A549 (cell line): ENCODE measurements around the gene CIART. TPM values are rescaled to one million over a fixed set of nuclear protein-coding genes. Genes with fewer than 3 reads are reported as not detected.

Experiments used
- ATAC-seq, 2 experiments: fragments of 200-7000 bp in 1 of 2; fragments of >200 bp in 1 of 2; cut with Nextera tagmentation in 1 of 2; cut with Tn5 transposase in 1 of 2; 3 replicates each; pipeline versions ENCODE4 v1.8.0 to v1.9.1; 2018 to 2020; ENCODE audit warnings: mild to moderate bottlenecking in 1 of 2, moderate library complexity in 1 of 2
- CTCF ChIA-PET: fragments of 300-600 bp; sonication (Branson Sonifier 250); formaldehyde crosslinking; extraction: SDS; loops from one replicate; lab custom pipeline; 2021; ENCODE audit warnings: antibody characterized with exemption, inconsistent platforms; lab: Yijun Ruan, JAX
- POLR2A ChIA-PET: fragments of 350-600 bp; formaldehyde crosslinking; extraction: SDS; loops from one replicate; lab custom pipeline; 2021; ENCODE audit warnings: antibody characterized with exemption, inconsistent platforms; lab: Yijun Ruan, JAX
- DNase-seq, 2 experiments: peaks; one replicate each; pipeline versions ENCODE4 v3.0.0 to v3.0.0-alpha.2; 2011 to 2016; ENCODE audit warnings: low read depth in 1 of 2, low spot score in 1 of 2
- FAIRE-seq: peaks from 2 replicates; lab custom pipeline; 2011; peaks lifted over from hg19 to GRCh38; lab: Jason Lieb, UNC
- H3K27ac ChIP-seq, 2 experiments: fragments of >200 bp; sonication (Bioruptor Twin); formaldehyde crosslinking; 3 replicates each; pipeline ENCODE4 v1.5.1; 2016 to 2017
- H3K4me1 ChIP-seq: fragments of >200 bp; sonication (Bioruptor Twin); formaldehyde crosslinking; 3 replicates; pipeline ENCODE4 v1.6.1; 2016
- H3K4me2 ChIP-seq: fragments of >200 bp; sonication (Bioruptor Twin); formaldehyde crosslinking; 3 replicates; pipeline ENCODE4 v1.6.1; 2016
- H3K4me3 ChIP-seq: fragments of >200 bp; sonication (Bioruptor Twin); formaldehyde crosslinking; 3 replicates; pipeline ENCODE4 v1.5.1; 2016
- H3K9me3 ChIP-seq: fragments of >200 bp; sonication (Bioruptor Twin); formaldehyde crosslinking; 3 replicates; pipeline ENCODE4 v1.6.1; 2016
- BHLHE40 ChIP-seq: IDR thresholded peaks from 2 replicates; pipeline ENCODE4 v1.6.1; 2012; ENCODE audit warnings: low read depth, low read length, inconsistent platforms
- CBX2 ChIP-seq: fragments of 200-600 bp; sonication (generic); IDR thresholded peaks from 2 replicates; pipeline ENCODE4 v1.6.1; 2016; ENCODE audit warnings: low read depth, mild to moderate bottlenecking, borderline replicate concordance
- CHD2 ChIP-seq: fragments of 150-350 bp; IDR thresholded peaks from 2 replicates; pipeline ENCODE4 v1.6.1; 2014; ENCODE audit warnings: low read length; ENCODE audit not compliant: partially characterized antibody
- EHMT2 ChIP-seq: fragments of 200-600 bp; sonication (generic); IDR thresholded peaks from 2 replicates; pipeline ENCODE4 v1.6.1; 2016; ENCODE audit warnings: antibody characterized with exemption, low read depth, mild to moderate bottlenecking, moderate library complexity
- EP300 ChIP-seq, 2 experiments: fragments of >200 bp; sonication (Bioruptor Twin); formaldehyde crosslinking; IDR thresholded peaks; 2 replicates in 1 of 2; 3 replicates in 1 of 2; pipeline ENCODE4 v1.6.1; 2016 to 2017
- FOSL2 ChIP-seq, 2 experiments: fragments of 450-650 bp in 1 of 2; fragments of >200 bp in 1 of 2; sonication (Bioruptor Twin) in 1 of 2; formaldehyde crosslinking; IDR thresholded peaks; 2 replicates each; pipeline versions ENCODE4 v1.5.0 to v1.6.1; 2016 to 2020; ENCODE audit warnings: mild to moderate bottlenecking in 1 of 2, moderate library complexity in 1 of 2
- FOXS1 ChIP-seq: fragments of 250-450 bp; sonication (Bioruptor Pico); IDR thresholded peaks from 2 replicates; pipeline ENCODE4 v1.5.0; 2020; ENCODE audit warnings: mild to moderate bottlenecking, moderate library complexity
- HOXB5 ChIP-seq: fragments of 250-450 bp; sonication (Bioruptor Pico); IDR thresholded peaks from 2 replicates; pipeline ENCODE4 v1.5.0; 2020; ENCODE audit warnings: mild to moderate bottlenecking, moderate library complexity
- JUN ChIP-seq, 2 experiments: fragments of >200 bp; sonication (Bioruptor Twin); formaldehyde crosslinking; IDR thresholded peaks; 2 replicates in 1 of 2; 3 replicates in 1 of 2; pipeline ENCODE4 v1.6.1; 2016 to 2017
- KDM1A ChIP-seq: fragments of 200-600 bp; sonication (generic); IDR thresholded peaks from 2 replicates; pipeline ENCODE4 v1.6.1; 2016; ENCODE audit warnings: low read depth, mild to moderate bottlenecking
- KDM5A ChIP-seq: fragments of 200-600 bp; sonication (generic); IDR thresholded peaks from 2 replicates; pipeline ENCODE4 v1.6.1; 2016; ENCODE audit warnings: antibody characterized with exemption, mild to moderate bottlenecking
- MAZ ChIP-seq: fragments of 150-350 bp; IDR thresholded peaks from 2 replicates; pipeline ENCODE4 v1.6.1; 2014; ENCODE audit warnings: antibody characterized with exemption, low read depth, low read length, borderline replicate concordance
- NFE2L2 ChIP-seq: fragments of 150-350 bp; conservative IDR thresholded peaks from 2 replicates; pipeline ENCODE4 v1.6.1; 2014; ENCODE audit warnings: low read length
- NR3C1 ChIP-seq: fragments of >200 bp; sonication (Bioruptor Twin); formaldehyde crosslinking; IDR thresholded peaks from 3 replicates; pipeline ENCODE4 v1.6.1; 2017
- PHF8 ChIP-seq: fragments of 200-600 bp; sonication (generic); IDR thresholded peaks from 2 replicates; pipeline ENCODE4 v1.6.1; 2016; ENCODE audit warnings: low read depth, mild to moderate bottlenecking, antibody characterized with exemption, moderate library complexity, borderline replicate concordance
- POLR2A ChIP-seq: IDR thresholded peaks from 2 replicates; pipeline ENCODE4 v1.6.1; 2012; ENCODE audit warnings: mild to moderate bottlenecking, low read length
- RNF2 ChIP-seq: fragments of 200-600 bp; sonication (generic); IDR thresholded peaks from 2 replicates; pipeline ENCODE4 v1.6.1; 2016; ENCODE audit warnings: low read depth, mild to moderate bottlenecking, antibody characterized with exemption, moderate library complexity, borderline replicate concordance
- SMC3 ChIP-seq: fragments of >200 bp; sonication (Bioruptor Twin); formaldehyde crosslinking; IDR thresholded peaks from 3 replicates; pipeline ENCODE4 v1.6.1; 2018; ENCODE audit warnings: inconsistent platforms
- TFCP2L1 ChIP-seq: fragments of 250-450 bp; sonication (Bioruptor Pico); IDR thresholded peaks from 2 replicates; pipeline ENCODE4 v1.5.0; 2021; ENCODE audit warnings: mild to moderate bottlenecking
- ZC3H11A ChIP-seq: fragments of 450-650 bp; IDR thresholded peaks from 2 replicates; pipeline ENCODE4 v1.6.1; 2014; ENCODE audit warnings: antibody characterized with exemption, mild to moderate bottlenecking
- WGBS: methylation state at CpG from one replicate; pipeline ENCODE4 v1.1.6; 2017; ENCODE audit errors: missing lambda C conversion rate; 5-methylcytosine and 5-hydroxymethylcytosine counted together
- polyA plus RNA-seq, 4 experiments: library from polyadenylated mRNA; depleted of rRNA in 3 of 4; stranded (reverse); fragments of >200 nt; fragmentation: RNase III in 1 of 4; extraction: RNeasy Plus Mini Kit Qiagen cat#74134 plus additional on column Dnase treatment in 1 of 4; gene quantifications; 2 replicates in 3 of 4; 3 replicates in 1 of 4; pipeline ENCODE4 v1.2.3, GENCODE V29; 2011 to 2017
- TF ChIP-seq, protein P1 (sequence below): IDR thresholded peaks from 2 replicates; pipeline ENCODE4 v1.6.1; 2012; ENCODE audit warnings: low read depth, borderline replicate concordance
- TF ChIP-seq, protein P2 (sequence below): IDR thresholded peaks from 2 replicates; pipeline ENCODE4 v1.6.1; 2012
- TF ChIP-seq, protein P3 (sequence below): fragments of >200 bp; sonication (Bioruptor Twin); formaldehyde crosslinking; IDR thresholded peaks from 2 replicates; pipeline ENCODE4 v1.6.1; 2016
- TF ChIP-seq, protein P4 (sequence below): fragments of 150-350 bp; IDR thresholded peaks from 2 replicates; pipeline ENCODE4 v1.6.1; 2014; ENCODE audit warnings: low read depth, mild to moderate bottlenecking, low read length
- TF ChIP-seq, protein P5 (sequence below): fragments of 250-450 bp; sonication (Bioruptor Pico); IDR thresholded peaks from 2 replicates; pipeline ENCODE4 v1.5.0; 2020; ENCODE audit warnings: low read depth, mild to moderate bottlenecking, moderate library complexity
- TF ChIP-seq, protein P6 (sequence below): fragments of 250-450 bp; sonication (Bioruptor Pico); IDR thresholded peaks from 2 replicates; pipeline ENCODE4 v1.5.0; 2021; ENCODE audit warnings: mild to moderate bottlenecking, moderate library complexity, borderline replicate concordance
- TF ChIP-seq, protein P7 (sequence below): fragments of 450-650 bp; IDR thresholded peaks from 2 replicates; pipeline ENCODE4 v1.6.1; 2014; ENCODE audit warnings: antibody characterized with exemption

CIART gene
- polyA plus RNA-seq, 2 of the 4 experiments (the other 2 are of a cell fraction): 0.48 to 1.3 TPM

DNA sequence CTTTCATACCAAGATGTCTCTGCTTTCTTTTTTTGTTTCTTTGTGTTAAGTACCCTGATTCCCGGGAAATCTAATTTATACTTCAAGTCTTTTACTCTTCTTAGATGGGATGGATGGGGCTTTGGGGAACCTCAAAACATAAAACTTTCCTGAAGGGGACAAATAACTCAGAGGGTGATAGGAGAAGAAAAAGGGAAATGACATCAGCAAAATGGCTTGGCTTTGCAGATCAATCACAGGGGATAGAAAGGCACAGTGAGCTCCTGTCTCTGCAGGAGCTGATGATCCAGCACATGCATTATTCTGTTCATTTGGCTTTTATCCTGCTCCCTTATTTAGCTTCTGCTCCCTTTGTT lies 26.2 kb upstream of the CIART start:
- FAIRE-seq (no peak), ATAC-seq (peak in 1 of 2 experiments; percentile 16; a peak in 3 of 6 replicates), DNase-seq (no peak)
- Histone ChIP-seq H3K4me3 (no peak overlapping the region), H3K9me3 (no peaks in the 10 kb centered on the region), H3K4me1 (peaks cover 9% of the 10 kb centered on the region; the same call in 1 of the 3 replicates), H3K4me2 (peak overlapping the region; percentile 68), H3K27ac (peak overlapping the region; percentile 10 to 67; a peak in 4 of 6 replicates)
- TF ChIP-seq JUN (IDR thresholded peaks at IDR 0.05) (no peak), POLR2A (no peak), SMC3 (no peak), NFE2L2 (no peak), CHD2 (no peak), CBX2 (no peak), NR3C1 (no peak), KDM5A (no peak), EHMT2 (no peak), ZC3H11A (no peak), PHF8 (no peak), KDM1A (no peak), RNF2 (no peak), HOXB5 (CRISPR knock-in tag) (no peak), BHLHE40 (no peak)
- TF ChIP-seq, protein P1, sequence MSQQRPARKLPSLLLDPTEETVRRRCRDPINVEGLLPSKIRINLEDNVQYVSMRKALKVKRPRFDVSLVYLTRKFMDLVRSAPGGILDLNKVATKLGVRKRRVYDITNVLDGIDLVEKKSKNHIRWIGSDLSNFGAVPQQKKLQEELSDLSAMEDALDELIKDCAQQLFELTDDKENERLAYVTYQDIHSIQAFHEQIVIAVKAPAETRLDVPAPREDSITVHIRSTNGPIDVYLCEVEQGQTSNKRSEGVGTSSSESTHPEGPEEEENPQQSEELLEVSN: no peak
- TF ChIP-seq, protein P2, sequence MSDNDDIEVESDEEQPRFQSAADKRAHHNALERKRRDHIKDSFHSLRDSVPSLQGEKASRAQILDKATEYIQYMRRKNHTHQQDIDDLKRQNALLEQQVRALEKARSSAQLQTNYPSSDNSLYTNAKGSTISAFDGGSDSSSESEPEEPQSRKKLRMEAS: no peak
- TF ChIP-seq, protein P3, sequence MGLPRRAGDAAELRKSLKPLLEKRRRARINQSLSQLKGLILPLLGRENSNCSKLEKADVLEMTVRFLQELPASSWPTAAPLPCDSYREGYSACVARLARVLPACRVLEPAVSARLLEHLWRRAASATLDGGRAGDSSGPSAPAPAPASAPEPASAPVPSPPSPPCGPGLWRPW: no peak
- TF ChIP-seq, protein P4, sequence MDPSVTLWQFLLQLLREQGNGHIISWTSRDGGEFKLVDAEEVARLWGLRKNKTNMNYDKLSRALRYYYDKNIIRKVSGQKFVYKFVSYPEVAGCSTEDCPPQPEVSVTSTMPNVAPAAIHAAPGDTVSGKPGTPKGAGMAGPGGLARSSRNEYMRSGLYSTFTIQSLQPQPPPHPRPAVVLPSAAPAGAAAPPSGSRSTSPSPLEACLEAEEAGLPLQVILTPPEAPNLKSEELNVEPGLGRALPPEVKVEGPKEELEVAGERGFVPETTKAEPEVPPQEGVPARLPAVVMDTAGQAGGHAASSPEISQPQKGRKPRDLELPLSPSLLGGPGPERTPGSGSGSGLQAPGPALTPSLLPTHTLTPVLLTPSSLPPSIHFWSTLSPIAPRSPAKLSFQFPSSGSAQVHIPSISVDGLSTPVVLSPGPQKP: no peak
- TF ChIP-seq, protein P5, sequence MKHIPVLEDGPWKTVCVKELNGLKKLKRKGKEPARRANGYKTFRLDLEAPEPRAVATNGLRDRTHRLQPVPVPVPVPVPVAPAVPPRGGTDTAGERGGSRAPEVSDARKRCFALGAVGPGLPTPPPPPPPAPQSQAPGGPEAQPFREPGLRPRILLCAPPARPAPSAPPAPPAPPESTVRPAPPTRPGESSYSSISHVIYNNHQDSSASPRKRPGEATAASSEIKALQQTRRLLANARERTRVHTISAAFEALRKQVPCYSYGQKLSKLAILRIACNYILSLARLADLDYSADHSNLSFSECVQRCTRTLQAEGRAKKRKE (CRISPR knock-in tag): no peak
- WGBS: 6% methylated on average over 1 of the region's 1 CpG
- ChIA-PET CTCF (interaction anchor here (0.6 to 10.1 kb wide), 32 partner anchors 9 to 899 kb away, joined by 3 to 172 read pairs (median 4); partner anchors contain the start of genes APH1A, C1orf54, CIART and GOLPH3L), POLR2A (interaction anchor here (0.6 to 1.5 kb wide), 3 partner anchors 13 to 108 kb away, joined by 5 read pairs; partner anchors contain the start of genes APH1A and RPRD2)

DNA sequence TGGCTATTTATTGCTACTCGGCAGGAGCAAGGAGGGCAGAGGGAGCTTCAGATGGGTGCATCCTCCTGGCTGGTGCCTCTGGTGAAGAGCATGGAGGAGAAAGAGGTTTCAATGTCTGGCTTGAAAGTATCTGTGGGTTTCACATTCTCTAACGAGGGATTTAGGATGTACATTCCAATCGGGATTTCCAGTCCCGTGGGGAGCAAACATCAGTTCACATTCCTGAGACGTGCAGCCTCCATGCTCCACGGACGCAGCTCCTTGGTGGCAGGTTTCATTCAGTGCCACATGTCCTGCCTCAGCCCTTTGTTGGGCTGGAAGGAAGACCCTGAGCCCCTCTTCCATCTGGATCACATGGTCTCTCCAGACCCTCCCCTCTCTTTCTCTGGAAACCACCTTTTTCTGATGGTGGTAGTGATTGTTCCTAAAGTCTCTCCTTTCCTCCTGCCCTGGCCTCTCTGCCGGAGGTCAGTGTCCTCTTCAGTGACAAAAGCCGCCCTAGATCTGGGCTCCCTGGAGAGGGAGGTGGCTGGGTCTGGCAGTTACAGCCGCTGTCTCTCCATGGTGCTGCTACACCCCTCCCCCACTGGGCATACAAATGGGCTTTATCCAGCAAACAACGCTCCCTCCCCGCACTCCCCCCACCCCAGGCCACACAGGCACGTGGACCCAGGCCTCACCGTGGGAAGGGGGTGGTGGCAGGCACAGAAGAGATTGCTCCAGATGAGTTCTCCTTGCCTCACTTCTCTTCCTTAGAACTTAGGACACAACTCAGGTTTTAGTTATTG lies 25.6 kb upstream of the CIART start:
- no peak for FAIRE-seq
- DNase-seq: no peak
- ATAC-seq: no peak
- WGBS: 63% methylated on average over 13 of the region's 14 CpGs
- Histone ChIP-seq H3K27ac (peak overlapping the region in 1 of 2 experiments; percentile 67; a peak in 4 of 6 replicates), H3K9me3 (no peaks in the 10 kb centered on the region), H3K4me1 (peaks cover 9% of the 10 kb centered on the region; the same call in 1 of the 3 replicates), H3K4me3 (no peak overlapping the region), H3K4me2 (peak overlapping the region; percentile 68)
- ChIA-PET POLR2A (interaction anchor here (1.4 to 1.5 kb wide), 2 partner anchors 12 to 108 kb away, joined by 5 read pairs; partner anchors contain the start of genes APH1A and RPRD2), CTCF (interaction anchor here (0.6 to 10.1 kb wide), 31 partner anchors 8 to 899 kb away, joined by 3 to 172 read pairs (median 4); partner anchors contain the start of genes APH1A, C1orf54, CIART and GOLPH3L)
- TF ChIP-seq, protein P4: no peak
- TF ChIP-seq, protein P2: no peak
- no peak for TF ChIP-seq TFCP2L1 (CRISPR knock-in tag)
- TF ChIP-seq, protein P6, sequence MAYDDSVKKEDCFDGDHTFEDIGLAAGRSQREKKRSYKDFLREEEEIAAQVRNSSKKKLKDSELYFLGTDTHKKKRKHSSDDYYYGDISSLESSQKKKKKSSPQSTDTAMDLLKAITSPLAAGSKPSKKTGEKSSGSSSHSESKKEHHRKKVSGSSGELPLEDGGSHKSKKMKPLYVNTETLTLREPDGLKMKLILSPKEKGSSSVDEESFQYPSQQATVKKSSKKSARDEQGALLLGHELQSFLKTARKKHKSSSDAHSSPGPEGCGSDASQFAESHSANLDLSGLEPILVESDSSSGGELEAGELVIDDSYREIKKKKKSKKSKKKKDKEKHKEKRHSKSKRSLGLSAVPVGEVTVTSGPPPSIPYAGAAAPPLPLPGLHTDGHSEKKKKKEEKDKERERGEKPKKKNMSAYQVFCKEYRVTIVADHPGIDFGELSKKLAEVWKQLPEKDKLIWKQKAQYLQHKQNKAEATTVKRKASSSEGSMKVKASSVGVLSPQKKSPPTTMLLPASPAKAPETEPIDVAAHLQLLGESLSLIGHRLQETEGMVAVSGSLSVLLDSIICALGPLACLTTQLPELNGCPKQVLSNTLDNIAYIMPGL (CRISPR knock-in tag): no peak
- no peak for TF ChIP-seq EP300 (IDR thresholded peaks at IDR 0.05)
- TF ChIP-seq MAZ: no peak
- TF ChIP-seq FOSL2 (IDR thresholded peaks at IDR 0.05): no peak
- TF ChIP-seq FOSL2 (CRISPR knock-in tag; IDR thresholded peaks at IDR 0.05): no peak
- no peak for TF ChIP-seq RNF2
- TF ChIP-seq, protein P7, sequence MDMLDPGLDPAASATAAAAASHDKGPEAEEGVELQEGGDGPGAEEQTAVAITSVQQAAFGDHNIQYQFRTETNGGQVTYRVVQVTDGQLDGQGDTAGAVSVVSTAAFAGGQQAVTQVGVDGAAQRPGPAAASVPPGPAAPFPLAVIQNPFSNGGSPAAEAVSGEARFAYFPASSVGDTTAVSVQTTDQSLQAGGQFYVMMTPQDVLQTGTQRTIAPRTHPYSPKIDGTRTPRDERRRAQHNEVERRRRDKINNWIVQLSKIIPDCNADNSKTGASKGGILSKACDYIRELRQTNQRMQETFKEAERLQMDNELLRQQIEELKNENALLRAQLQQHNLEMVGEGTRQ: no peak
- no peak for TF ChIP-seq CBX2
- TF ChIP-seq CHD2: no peak
- no peak for TF ChIP-seq HOXB5 (CRISPR knock-in tag)
- no peak for TF ChIP-seq FOXS1
